ENCODE data around the gene CAMKV.
"Not testable (repeated sequence)": the region's sequence is repeated elsewhere in the genome, so short reads cannot be mapped to it uniquely, and the experiment has no call there.

CAMKV gene

DNA sequence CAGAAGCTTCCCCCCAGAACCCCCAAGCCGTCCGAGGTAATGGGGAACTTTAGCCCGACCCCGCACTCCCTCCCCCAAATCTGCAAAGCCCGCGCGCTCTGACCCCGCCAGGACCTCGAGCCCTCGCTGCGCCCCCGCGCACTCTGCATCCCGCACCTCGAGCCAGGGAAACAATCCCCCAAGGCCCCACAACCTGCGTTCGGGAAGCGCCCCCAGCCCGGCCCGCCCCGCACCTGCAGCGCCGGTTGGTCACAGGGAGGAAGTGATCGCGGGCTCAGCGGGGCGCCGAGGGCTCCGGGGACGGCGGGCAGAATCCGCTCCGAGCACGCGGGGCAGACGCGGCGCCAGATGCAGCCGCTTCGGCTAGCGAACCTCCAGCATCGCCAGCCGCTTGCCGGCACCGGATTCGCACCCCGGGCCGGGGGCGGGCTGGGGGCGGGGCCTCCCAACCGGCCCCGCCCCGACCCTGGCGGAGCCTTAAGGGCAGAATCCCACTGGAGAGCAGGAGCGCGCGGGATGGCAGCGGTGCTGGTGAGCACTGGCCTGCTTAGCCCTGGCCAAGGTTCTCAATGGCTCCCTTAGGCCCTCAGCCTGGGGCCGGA, at the start of gene CAMKV:
Gene CAMKV, minus strand, starts transcription at position 382 of the 602 bp plus-strand sequence. CDS start 7,518 bp downstream, outside the sequence.
- peak; percentile 69 for DNase-seq

DNA sequence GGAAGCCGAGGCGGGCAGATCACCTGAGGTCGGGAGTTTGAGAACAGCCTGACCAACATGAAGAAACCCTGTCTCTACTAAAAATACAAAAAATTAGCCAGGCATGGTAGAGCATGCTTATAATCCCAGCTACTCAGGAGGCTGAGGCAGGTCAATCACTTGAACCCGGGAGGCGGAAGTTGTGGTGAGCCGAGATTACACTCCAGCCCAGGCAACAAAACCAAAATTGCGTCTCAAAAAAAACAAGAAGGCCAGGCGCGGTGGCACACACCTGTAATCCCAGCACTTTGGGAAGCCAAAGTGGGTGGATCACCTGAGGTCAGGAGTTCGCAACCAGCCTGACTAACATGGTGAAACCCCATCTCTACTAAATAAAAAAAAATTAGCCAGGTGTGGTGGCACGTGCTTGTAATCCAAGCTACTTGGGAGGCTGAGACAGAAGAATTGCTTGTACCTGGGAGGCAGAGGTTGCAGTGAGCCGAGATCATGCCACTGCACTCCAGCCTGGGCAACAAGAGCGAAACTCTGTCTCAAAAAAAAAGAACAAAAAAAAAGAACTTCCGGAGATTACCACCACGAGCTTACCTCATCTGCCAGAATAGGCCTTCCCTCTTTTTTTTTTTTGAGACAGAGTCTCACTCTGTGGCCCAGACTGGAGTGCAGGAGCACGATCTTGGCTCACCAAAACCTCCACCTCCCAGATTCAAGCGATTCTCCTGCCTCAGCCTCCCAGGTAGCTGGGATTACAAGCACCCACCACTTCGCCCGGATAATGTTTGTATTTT, 48.3 kb upstream of the CAMKV start:
- not testable (repeated sequence) for DNase-seq

- DNase-seq = no peak
These were observed 47.0 kb upstream of the CAMKV start for GRCh38 chr3:49916686-49917085.

GRCh38 chr3:49914906-49915305, 45.2 kb upstream of the CAMKV start:
- no peak for DNase-seq

GRCh38 chr3:49912881-49913281, 43.2 kb upstream of the CAMKV start:
- no peak for DNase-seq

DNA sequence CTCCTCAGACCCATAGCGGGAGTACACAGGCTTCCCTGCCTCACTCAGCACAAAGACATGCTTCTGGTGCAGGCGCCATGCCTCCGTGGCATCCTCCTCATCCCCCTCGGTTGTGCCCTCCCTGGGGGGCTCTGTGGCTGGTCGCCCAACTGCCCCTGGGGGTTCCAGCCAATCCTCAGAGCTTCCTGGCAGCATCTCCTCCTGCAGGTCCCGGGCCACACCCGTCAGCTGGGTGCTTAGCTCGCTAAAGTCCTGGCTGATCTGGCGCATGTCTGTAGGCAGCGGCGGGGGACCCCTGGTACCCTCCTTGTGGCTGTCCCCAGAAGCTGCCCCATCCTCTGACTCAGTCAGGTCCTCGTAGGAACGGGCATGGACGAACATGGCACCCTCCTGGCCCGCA, 41.9 kb upstream of the CAMKV start:
- DNase-seq = no peak

- no peak for DNase-seq
These were observed 41.4 kb upstream of the CAMKV start for GRCh38 chr3:49911124-49911420.

GRCh38 chr3:49910409-49911123, 40.9 kb upstream of the CAMKV start:
- no peak for DNase-seq

DNA sequence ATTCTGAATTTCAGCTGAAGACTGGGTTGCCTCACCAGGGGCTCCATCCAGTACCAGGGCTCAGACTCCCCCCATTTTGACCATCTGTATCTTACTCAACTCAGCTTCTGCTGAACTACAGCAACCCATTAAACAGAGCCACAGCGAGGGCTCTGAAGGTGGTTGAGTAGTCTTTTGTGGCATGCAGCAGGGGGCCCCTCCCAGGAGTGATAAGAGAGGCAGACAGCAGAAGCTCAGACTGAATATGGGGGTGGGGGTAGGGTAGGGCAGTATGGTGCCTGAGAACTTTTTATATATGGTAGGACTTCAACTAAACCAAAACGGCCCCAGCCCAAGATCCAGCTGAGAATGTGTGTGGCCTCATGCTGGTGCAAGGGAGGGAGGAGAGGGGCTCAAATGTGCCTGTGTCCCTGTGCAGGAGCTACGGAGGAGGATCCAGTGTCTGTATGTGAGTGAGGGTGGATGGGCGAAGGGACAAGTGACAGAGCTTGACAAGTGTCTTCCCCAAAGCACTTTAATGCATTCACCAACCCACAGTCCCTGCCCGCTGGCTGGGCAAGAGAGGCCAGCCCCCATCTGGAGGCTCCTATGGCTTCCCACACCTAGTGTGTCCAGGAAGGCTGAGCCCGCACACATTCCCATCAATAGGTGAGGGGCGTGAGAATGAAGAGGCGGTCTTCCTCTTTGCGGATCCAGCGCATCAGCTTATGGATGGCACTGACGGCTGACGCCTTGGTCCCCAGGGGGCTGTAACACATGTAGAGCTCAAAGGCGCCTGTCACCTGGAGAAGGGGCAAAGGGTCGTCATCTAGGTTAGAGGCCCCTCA, 38.9 kb upstream of the CAMKV start:
- DNase-seq = no peak

DNA sequence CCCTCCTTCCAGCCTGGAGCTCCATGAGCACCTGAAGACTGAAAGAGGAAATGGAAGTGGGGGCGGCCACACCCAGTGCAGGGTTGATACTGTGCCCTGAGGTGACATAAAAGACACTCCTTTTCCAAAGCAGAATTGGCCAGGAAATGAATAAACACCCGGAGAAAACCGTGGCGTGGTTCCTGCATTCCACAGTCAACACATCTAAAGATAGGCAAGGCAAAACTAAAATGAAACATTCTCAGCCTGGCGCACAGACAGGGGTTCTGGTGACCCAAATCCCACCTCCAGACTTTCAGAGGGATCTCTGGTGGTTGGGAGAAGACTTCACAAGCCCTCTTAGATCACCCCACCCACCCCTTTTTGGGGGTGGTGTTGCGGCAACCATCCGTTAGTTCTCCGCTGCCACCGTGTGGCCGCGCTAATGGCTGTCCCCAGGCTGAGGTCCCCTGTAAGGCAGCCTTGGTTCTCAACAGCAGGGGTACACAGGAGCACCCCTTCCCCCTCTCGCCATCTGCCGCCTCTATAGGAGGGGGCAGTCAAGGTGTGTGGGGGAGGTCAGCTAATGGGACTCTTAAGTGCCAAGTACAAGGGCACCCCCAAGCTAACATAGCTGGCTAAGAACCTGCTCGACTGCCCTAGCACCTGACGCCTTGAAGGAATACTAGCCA, 36.5 kb upstream of the CAMKV start:
- DNase-seq = peak; percentile 72

DNA sequence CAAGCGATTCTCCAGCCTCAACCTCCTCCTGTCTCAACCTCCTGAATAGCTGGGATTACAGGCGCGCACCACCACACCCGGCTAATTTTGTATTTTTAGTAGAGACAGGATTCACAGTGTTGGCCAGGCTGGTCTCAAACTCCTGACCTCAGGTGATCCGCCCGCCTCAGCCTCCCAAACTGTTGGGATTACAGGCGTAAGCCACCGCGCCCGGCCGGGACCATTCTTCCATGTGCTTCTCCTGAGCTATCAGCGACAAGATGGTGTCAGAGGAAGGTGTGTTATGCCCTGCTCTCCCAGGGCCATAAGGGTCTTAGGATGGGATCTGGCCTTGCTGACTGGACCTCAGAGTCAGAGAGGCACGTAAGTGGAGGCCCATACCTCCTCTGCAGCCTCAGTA, 34.7 kb upstream of the CAMKV start:
- not testable (repeated sequence) for DNase-seq

- DNase-seq = peak; percentile 92
These were observed 34.0 kb upstream of the CAMKV start, which contains the start of gene MST1R for GRCh38 chr3:49903451-49904424. Gene MST1R (minus strand): TSS chr3:49903873. CDS start chr3:49903609, 264 bp downstream.

- DNase-seq = no peak
These were observed 33.0 kb upstream of the CAMKV start for GRCh38 chr3:49902511-49903345.

DNA sequence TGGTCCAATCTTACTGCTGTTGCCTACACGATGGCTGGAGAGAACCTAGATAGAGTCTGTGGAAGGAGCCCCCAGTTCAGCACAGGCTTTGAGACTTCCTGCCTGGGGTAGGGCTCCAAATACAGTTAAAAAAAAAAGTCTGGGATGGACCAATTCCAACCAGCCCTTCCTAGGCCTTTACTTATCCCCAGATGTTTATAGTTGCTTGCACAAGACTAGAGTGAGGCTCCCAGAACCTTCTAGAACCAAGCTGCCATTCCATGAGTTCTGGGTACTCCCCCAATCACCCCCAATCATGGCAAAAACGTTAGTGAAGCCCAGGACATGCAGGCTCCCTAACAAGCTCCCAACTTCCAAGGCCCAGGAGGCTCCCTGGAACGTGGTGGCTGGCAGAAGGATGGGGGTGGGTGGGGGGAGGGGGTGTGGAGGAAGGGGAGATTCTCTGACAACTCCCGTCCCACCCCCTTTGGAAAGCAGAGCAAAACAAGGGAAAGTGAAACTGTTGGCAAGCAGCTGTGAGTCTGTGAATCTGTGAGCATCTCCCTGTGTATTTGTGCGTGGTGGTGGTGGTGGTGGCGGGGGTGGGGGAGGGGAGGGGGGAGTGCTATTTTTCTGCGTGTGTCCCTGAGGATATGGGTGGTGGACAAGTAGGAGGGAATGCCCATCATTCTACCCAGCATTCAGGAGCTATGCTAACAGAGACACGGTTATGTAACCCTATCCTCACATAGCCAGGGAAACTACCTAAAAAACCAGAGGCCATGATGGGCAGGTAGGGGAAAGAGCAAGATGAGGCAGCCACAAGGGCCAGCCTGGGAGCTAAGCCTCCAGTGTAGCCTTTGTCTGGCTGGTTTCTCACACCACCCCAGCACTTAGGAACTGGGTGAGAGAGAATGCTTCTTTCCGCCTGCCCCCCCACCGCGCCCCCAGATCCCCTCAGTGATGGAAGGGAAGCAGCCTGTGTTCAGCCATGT, 31.9 kb upstream of the CAMKV start:
- DNase-seq = no peak

GRCh38 chr3:49900491-49901153, 30.9 kb upstream of the CAMKV start:
- no peak for DNase-seq

GRCh38 chr3:49899815-49900214, 30.1 kb upstream of the CAMKV start:
- DNase-seq = no peak

- no peak for DNase-seq
These were observed 29.3 kb upstream of the CAMKV start for GRCh38 chr3:49898991-49899390.

- no peak for DNase-seq
These were observed 26.6 kb upstream of the CAMKV start for GRCh38 chr3:49896345-49896744.
